AG04450 (cell line): ENCODE data around the gene ACP2. TPM values are rescaled to one million over a fixed set of nuclear protein-coding genes. Genes with fewer than 3 reads are reported as not detected.

ENCODE experiments used
- CTCF ChIA-PET: fragments of 300-600, 350-600 bp; formaldehyde crosslinking; extraction: SDS; loops from one replicate; lab custom pipeline; 2022; ENCODE audit warnings: antibody characterized with exemption, inconsistent platforms; lab: Charles Lee
- POLR2A ChIA-PET: fragments of 350-600 bp; formaldehyde crosslinking; extraction: SDS; loops from one replicate; lab custom pipeline; 2021; ENCODE audit warnings: antibody characterized with exemption, inconsistent platforms; lab: Yijun Ruan, JAX
- DNase-seq: peaks from one replicate; pipeline ENCODE4 v3.0.0-alpha.2; 2011; ENCODE audit warnings: low read depth, low spot score
- H3K27ac ChIP-seq: one replicate; pipeline ENCODE4 v1.5.1; 2012; ENCODE audit warnings: low read depth, low read length, control low read depth
- H3K27me3 ChIP-seq: one replicate; pipeline ENCODE4 v1.6.0; 2012; ENCODE audit warnings: low read length; ENCODE audit not compliant: control insufficient read depth, insufficient read depth
- H3K4me3 ChIP-seq: 2 replicates; pipeline ENCODE4 v1.5.1; 2011; ENCODE audit warnings: mild to moderate bottlenecking, low read depth, low read length, control low read depth
- H3K9me3 ChIP-seq: 2 replicates; pipeline ENCODE4 v1.5.1; 2012; ENCODE audit warnings: low read length; ENCODE audit not compliant: control insufficient read depth, insufficient read depth
- CTCF ChIP-seq: IDR thresholded peaks from 2 replicates; pipeline ENCODE4 v1.5.1; 2011; ENCODE audit warnings: low read depth, low read length, control low read depth, inconsistent platforms
- polyA plus RNA-seq: library from polyadenylated mRNA; depleted of rRNA; stranded (reverse); fragments of >200 nt; gene quantifications from 2 replicates; pipeline ENCODE4 v1.2.3, GENCODE V29; 2011

Gene ACP2
- polyA plus RNA-seq, 1 experiment = 20.8 TPM

DNA sequence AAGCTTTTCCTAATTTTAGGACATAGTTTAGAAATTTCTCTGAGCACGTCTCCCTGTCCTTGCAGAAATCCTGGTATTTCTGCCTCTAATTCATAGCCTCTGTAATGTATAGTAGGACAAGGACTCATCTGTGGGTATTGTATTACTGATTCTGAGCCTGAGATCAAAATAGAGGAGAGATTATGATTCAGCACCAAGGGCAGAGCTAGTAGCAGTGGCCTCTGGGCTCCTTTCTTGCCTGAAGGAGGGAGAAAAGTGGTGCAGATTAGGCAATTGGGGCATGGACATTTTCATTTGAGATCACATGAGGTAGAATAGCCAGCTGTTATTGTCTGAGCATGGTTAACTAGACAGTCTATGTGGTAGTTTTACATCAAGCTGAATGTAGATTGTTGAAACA lies 24.1 kb upstream of the ACP2 start:
- no peak for TF ChIP-seq CTCF
- CTCF ChIA-PET = interaction anchor here (2.5 to 3.0 kb wide), 2 partner anchors 13 to 95 kb away, joined by 8 to 18 read pairs; partner anchors contain the start of gene ARFGAP2
- H3K4me3 ChIP-seq = no peak overlapping the region
- H3K27ac ChIP-seq = no peak overlapping the region
- H3K27me3 ChIP-seq = no peaks in the 10 kb centered on the region
- DNase-seq = no peak
- POLR2A ChIA-PET = interaction anchor here (1.4 kb wide), 1 partner anchor 24 kb away, joined by 3 read pairs; the partner anchor contains the start of gene ACP2
- no peaks in the 10 kb centered on the region for H3K9me3 ChIP-seq

- CTCF ChIA-PET = interaction anchor here (0.7 to 3.0 kb wide), 4 partner anchors 13 to 120 kb away, joined by 3 to 18 read pairs (median 6); partner anchors contain the start of gene ARFGAP2
- no peak for TF ChIP-seq CTCF
- Histone ChIP-seq H3K27ac (no peak overlapping the region), H3K27me3 (no peaks in the 10 kb centered on the region), H3K4me3 (no peak overlapping the region), H3K9me3 (no peaks in the 10 kb centered on the region)
- POLR2A ChIA-PET = interaction anchor here (1.4 kb wide), 1 partner anchor 23 kb away, joined by 3 read pairs; the partner anchor contains the start of gene ACP2
- DNase-seq = no peak
Measured at GRCh38 chr11:47271961-47272661, 23.5 kb upstream of the ACP2 start.

- Histone ChIP-seq H3K27ac (no peak overlapping the region), H3K27me3 (no peaks in the 10 kb centered on the region), H3K4me3 (peak overlapping the region; percentile 77; the same call in 1 of the 2 replicates), H3K9me3 (no peaks in the 10 kb centered on the region)
- no peak for DNase-seq
- ChIA-PET CTCF (interaction anchor here (0.7 to 3.0 kb wide), 5 partner anchors 12 to 119 kb away, joined by 3 to 18 read pairs (median 5); no protein-coding TSS in a partner anchor), POLR2A (interaction anchor here (0.6 to 1.1 kb wide), 2 partner anchors 12 to 488 kb away, joined by 3 read pairs; no protein-coding TSS in a partner anchor)
- no peak for TF ChIP-seq CTCF
Measured at GRCh38 chr11:47271328-47271727, 22.7 kb upstream of the ACP2 start.

DNA sequence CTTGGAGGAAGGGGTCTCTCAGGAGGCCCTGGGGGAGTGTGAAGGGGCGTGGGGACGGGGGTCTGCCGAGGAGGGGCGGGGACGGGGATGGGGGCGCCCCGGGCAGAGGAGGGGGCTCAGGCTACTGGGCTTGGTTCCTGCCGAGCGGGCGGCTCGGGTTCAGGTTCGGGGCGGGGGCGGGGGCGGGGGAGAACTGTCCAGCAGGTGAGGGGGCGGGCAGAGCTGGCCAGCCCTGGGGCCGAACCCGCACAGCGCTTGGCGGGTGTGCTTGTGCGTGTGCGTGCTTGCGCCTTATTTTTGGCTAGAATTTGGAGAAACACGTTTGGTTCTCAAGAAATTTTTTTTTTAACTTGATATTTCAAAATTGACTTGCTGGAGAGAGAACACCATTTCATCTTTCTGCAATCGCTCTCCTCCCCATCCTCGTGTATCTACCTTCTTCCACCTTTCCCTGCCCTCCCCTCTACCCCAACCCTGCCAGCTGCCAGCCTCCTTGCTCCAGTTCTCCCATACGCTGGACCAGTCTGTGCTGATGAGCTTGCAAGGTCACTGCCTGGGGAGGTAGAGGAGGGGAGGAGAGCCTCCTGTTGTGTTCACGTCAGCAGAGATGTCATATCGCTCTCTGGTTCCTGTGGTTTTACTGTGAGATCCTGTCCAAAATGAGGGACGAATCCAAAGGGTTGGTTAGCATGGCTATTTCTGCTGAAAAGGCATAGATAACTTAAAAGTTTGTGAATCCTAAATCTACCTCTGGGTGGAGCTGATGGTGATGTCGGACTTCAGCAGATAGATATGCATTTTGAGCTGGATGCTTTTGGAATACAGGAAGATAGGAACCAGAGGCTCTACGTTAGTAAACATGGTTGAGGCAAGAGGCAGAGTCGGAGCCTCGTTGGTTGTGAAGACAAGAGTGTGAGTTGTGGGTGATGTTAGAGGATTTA lies 22.0 kb upstream of the ACP2 start:
- Histone ChIP-seq H3K9me3 (no peaks in the 10 kb centered on the region), H3K27ac (peak overlapping the region; percentile 31), H3K27me3 (no peaks in the 10 kb centered on the region), H3K4me3 (peak overlapping the region; percentile 77)
- no peak for DNase-seq
- ChIA-PET CTCF (interaction anchor here (1.0 to 3.0 kb wide), 3 partner anchors 11 to 84 kb away, joined by 5 to 18 read pairs (median 5); no protein-coding TSS in a partner anchor), POLR2A (interaction anchor here (0.6 to 1.1 kb wide), 2 partner anchors 11 to 488 kb away, joined by 3 read pairs; no protein-coding TSS in a partner anchor)
- TF ChIP-seq CTCF = peak; percentile 33; the same call in 1 of the 2 replicates
